Peyer's patch (tissue), 4 donors: Measurements from ENCODE around the gene RALGDS.

Experiments
- POLR2A ChIP-seq, 2 donors: fragments of 450-650 bp; IDR thresholded peaks; one replicate each; pipeline ENCODE4 v1.5.1; 2017; ENCODE audit warnings: antibody characterized with exemption in 2 of 2, mild to moderate bottlenecking in 2 of 2, moderate library complexity in 2 of 2
- TF ChIP-seq, protein P1 (sequence below), 6 experiments: fragments of 450-650 bp in 4 of 6; fragments of 200-600 bp in 2 of 6; sonication (generic) in 1 of 6; IDR thresholded peaks; one replicate each; pipeline ENCODE4 v1.5.1; 2017 to 2019; ENCODE audit warnings: antibody characterized with exemption in 6 of 6, mild to moderate bottlenecking in 3 of 6, moderate library complexity in 1 of 6

DNA sequence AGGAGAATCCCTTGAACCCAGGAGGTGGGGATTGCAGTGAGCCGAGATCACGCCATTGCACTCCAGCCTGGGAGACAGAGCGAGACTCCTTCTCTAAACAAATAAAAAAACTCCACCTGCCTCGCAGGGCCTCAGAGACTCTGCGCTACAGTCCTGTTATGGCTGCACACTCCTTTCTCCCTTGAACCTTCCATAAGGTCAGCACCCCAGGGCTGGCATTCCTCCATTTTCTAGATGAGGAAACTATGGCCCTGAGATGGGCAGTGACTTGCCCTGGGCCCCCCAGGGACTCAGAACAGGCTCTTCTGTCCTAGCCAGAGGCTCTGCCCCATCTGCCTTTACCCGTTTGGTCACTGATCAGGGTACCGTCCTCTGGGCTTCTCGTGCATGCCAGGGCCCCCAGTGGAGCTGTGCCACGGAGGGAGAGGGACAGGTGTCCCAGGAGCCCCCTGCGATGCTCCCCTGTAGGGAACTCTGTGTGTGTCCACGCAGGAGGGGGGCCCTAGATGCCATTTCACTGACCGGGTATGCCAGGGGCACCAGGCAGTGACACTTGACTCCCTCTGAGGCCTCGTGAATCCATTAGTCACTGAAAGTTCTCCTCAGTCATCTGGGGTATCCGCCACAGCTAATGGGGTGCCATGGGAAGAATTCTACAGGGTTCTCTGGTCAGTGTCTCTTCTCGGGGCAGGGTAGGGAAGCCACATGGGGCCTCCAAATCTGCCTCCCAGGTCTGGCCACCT, 16.2 kb downstream of the RALGDS start:
- TF ChIP-seq POLR2A (IDR thresholded peaks at IDR 0.05) = no peak
- TF ChIP-seq, protein P1, sequence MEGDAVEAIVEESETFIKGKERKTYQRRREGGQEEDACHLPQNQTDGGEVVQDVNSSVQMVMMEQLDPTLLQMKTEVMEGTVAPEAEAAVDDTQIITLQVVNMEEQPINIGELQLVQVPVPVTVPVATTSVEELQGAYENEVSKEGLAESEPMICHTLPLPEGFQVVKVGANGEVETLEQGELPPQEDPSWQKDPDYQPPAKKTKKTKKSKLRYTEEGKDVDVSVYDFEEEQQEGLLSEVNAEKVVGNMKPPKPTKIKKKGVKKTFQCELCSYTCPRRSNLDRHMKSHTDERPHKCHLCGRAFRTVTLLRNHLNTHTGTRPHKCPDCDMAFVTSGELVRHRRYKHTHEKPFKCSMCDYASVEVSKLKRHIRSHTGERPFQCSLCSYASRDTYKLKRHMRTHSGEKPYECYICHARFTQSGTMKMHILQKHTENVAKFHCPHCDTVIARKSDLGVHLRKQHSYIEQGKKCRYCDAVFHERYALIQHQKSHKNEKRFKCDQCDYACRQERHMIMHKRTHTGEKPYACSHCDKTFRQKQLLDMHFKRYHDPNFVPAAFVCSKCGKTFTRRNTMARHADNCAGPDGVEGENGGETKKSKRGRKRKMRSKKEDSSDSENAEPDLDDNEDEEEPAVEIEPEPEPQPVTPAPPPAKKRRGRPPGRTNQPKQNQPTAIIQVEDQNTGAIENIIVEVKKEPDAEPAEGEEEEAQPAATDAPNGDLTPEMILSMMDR (IDR thresholded peaks at IDR 0.05) = no peak
